ENCODE measurements around the gene AIFM3. TPM values are rescaled to one million over a fixed set of nuclear protein-coding genes. Genes with fewer than 3 reads are reported as not detected.

AIFM3 gene
- total RNA-seq, 4 donors from 2014 or later, result 0.11 to 2.0 (median 0.80) TPM

DNA sequence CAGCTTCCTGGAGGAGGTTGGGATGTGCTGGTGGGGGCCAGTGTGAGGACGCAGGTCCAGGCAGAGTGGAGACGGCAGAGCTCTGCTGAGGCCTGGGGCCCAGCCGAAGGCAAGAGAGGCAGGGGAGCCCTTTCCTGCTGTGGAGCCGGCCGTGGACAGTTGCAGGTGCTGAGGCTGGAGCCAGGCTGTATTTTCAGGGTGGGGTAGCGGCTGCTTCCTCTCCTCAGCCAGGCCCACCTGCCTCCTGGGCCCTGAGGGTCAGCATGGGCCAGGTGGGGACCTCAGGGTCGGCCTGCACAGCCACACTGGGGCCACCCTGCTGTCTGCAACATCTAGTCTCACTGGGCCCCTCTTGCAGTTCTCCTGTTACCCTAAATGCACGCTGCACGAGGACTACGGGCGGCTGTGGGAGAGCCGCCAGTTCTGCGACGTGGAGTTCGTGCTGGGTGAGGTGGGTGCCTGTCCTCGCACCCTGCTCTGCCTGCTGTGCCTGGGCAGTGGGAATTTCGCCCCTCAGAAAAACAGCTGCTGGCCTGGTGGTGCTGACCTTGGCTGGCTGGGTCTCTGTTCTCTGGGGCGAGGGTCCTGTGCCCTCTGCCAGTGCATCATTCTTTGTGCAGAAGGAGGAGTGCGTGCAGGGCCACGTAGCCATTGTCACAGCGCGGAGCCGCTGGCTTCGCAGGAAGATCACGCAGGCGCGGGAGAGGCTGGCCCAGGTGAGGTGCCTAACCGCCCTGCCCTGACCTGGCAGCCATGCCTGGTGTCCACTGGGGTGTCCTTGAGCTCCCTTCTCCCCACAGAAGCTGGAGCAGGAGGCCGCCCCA lies 26.5 kb downstream of the AIFM3 start:
- no peaks in the 10 kb centered on the region for H3K27me3 ChIP-seq
- TF ChIP-seq POLR2A (IDR thresholded peaks at IDR 0.05), result no peak
- TF ChIP-seq, protein P1, sequence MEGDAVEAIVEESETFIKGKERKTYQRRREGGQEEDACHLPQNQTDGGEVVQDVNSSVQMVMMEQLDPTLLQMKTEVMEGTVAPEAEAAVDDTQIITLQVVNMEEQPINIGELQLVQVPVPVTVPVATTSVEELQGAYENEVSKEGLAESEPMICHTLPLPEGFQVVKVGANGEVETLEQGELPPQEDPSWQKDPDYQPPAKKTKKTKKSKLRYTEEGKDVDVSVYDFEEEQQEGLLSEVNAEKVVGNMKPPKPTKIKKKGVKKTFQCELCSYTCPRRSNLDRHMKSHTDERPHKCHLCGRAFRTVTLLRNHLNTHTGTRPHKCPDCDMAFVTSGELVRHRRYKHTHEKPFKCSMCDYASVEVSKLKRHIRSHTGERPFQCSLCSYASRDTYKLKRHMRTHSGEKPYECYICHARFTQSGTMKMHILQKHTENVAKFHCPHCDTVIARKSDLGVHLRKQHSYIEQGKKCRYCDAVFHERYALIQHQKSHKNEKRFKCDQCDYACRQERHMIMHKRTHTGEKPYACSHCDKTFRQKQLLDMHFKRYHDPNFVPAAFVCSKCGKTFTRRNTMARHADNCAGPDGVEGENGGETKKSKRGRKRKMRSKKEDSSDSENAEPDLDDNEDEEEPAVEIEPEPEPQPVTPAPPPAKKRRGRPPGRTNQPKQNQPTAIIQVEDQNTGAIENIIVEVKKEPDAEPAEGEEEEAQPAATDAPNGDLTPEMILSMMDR (IDR thresholded peaks at IDR 0.05), result no peak
- intact Hi-C loops (cut with DNase I), result no loop called here
- H3K27ac ChIP-seq, result no peak overlapping the region
- H3K9me3 ChIP-seq, result no peaks in the 10 kb centered on the region
- no peak overlapping the region for H3K4me3 ChIP-seq (replicated peaks in 1 of 3)
- H3K4me1 ChIP-seq, result no peaks in the 10 kb centered on the region
- no peak for DNase-seq
- H3K36me3 ChIP-seq, result peaks cover 17 to 29% of the 10 kb centered on the region in 2 donors
- 95 to 97% methylated on average over 16 to 25 of the region's 29 CpGs for WGBS, 2 donors

DNA sequence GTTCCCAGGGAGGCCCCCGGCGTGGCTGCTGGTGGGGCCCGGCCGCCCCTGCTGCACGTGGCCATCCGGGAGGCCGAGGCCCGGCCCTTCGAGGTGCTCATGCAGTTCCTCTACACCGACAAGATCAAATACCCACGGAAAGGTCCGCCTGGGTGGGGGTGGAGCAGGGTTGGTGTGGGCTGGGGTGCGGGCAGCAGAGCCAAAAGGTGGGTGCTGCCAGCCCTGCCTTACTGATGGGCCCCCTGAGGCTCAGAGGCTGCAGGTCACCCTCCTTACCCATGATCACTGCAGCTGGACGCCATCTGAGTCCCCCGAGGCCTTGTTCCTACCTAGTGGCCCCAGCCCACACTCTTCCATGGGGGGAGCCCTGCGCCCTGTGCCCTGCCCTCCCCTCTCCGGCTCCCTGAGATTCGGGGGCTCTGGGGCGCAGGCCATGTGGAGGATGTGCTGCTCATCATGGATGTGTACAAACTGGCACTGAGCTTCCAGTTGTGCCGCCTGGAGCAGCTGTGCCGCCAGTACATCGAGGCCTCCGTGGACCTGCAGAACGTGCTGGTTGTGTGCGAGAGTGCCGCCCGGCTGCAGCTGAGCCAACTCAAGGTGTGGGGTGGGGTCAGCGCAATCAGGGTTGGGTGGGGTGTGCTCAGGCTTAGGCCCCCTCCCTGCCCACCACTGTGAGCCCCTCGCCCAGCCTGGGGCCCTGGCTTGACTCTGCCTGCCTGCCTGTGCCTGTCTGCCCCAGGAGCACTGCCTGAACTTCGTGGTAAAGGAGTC lies 27.3 kb downstream of the AIFM3 start:
- intact Hi-C loops (cut with DNase I), result no loop called here
- Histone ChIP-seq H3K9me3 (no peaks in the 10 kb centered on the region), H3K4me1 (no peaks in the 10 kb centered on the region), H3K27ac (no peak overlapping the region), H3K27me3 (no peaks in the 10 kb centered on the region), H3K4me3 (replicated peaks in 1 of 3) (no peak overlapping the region), H3K36me3 (peaks cover 19 to 29% of the 10 kb centered on the region in 2 donors)
- DNase-seq, result no peak
- 94 to 95% methylated on average over 23 to 25 of the region's 30 CpGs for WGBS, 2 donors
- no peak for TF ChIP-seq POLR2A (IDR thresholded peaks at IDR 0.05)
- TF ChIP-seq, protein P1 (IDR thresholded peaks at IDR 0.05), result no peak

DNA sequence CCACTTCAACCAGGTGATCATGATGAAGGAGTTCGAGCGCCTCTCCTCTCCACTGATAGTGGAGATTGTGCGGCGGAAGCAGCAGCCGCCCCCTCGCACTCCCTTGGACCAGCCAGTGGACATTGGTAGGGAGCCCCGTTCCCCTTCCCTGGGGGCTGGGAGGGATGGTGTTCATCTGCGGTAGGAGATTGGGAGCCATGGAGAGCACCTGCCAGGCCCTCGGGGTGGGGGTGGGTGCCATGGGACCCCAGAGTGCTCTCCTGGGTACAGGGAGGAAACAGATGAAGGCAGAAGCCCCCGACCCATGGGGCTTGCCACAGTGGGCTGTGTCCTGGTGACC lies 27.8 kb downstream of the AIFM3 start:
- intact Hi-C loops (cut with DNase I), result no loop called here
- H3K9me3 ChIP-seq, result no peaks in the 10 kb centered on the region
- peaks cover 0 to 4% of the 10 kb centered on the region in 2 donors for H3K4me1 ChIP-seq
- TF ChIP-seq, protein P1 (IDR thresholded peaks at IDR 0.05), result no peak
- TF ChIP-seq POLR2A (IDR thresholded peaks at IDR 0.05), result no peak
- H3K27me3 ChIP-seq, result no peaks in the 10 kb centered on the region
- no peak for DNase-seq
- H3K27ac ChIP-seq, result no peak overlapping the region
- WGBS, 2 donors, result 87 to 93% methylated on average over 5 to 10 of the region's 10 CpGs
- H3K36me3 ChIP-seq, result peaks cover 24 to 32% of the 10 kb centered on the region in 2 donors
- H3K4me3 ChIP-seq (replicated peaks in 1 of 3), result no peak overlapping the region

DNA sequence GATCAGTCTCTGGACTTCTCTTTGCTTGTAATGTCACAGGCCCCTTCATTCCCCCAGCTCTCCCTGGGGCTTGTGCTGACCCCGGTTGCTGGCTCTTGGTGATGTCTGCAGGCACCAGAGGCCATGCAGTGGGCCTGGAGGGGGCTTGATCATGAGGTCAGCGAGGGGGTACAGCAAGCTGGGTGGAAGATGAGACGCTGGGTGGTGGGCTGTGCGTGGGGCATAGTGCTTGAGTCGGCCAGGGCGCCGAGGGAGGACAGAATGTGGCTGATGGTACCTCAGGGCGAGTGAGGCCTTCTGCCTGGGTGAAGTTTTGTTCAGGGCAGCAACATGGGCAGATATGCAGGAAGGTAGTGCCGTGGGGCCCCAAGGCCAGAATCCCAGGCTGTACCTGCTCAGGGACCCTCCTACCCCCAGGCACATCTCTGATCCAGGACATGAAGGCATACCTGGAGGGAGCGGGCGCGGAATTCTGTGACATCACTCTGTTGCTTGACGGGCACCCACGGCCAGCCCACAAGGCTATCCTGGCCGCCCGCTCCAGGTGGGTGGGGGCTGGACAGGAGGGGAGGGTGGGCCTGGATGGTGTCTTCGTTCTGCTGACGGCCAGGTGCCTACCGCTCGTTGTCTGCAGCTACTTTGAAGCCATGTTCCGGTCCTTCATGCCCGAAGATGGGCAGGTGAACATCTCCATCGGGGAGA lies 28.4 kb downstream of the AIFM3 start:
- H3K9me3 ChIP-seq, result no peaks in the 10 kb centered on the region
- no peaks in the 10 kb centered on the region for H3K27me3 ChIP-seq
- TF ChIP-seq, protein P1 (IDR thresholded peaks at IDR 0.05), result no peak
- TF ChIP-seq POLR2A (IDR thresholded peaks at IDR 0.05), result no peak
- H3K4me3 ChIP-seq (replicated peaks in 1 of 3), result no peak overlapping the region
- intact Hi-C loops (cut with DNase I), result no loop called here
- no peak overlapping the region for H3K27ac ChIP-seq
- peaks cover 27 to 32% of the 10 kb centered on the region in 2 donors for H3K36me3 ChIP-seq
- DNase-seq, result no peak
- 90 to 93% methylated on average over 12 to 20 of the region's 23 CpGs for WGBS, 2 donors
- peaks cover 1 to 11% of the 10 kb centered on the region in 2 donors for H3K4me1 ChIP-seq

All from thyroid gland (tissue), 4 donors.